ENCODE data around the gene ANKRD17.

ANKRD17 gene

GRCh38 chr4:73092868-73093267, 165.7 kb downstream of the ANKRD17 start:
- no peak overlapping the region for H3K4me3 ChIP-seq (ENCODE audit: low read depth in 1 of 2, low read length in 2 of 2)
- H3K27ac ChIP-seq (ENCODE audit: low read depth, low read length): no peak overlapping the region
- H3K9me3 ChIP-seq (ENCODE audit: control insufficient read depth in 1 of 2, low read length in 2 of 2): no peaks in the 10 kb centered on the region
- no peaks in the 10 kb centered on the region for H3K27me3 ChIP-seq (ENCODE audit: control insufficient read depth in 1 of 2, insufficient read depth in 2 of 2, low read length in 2 of 2)
- peaks cover 26 to 45% of the 10 kb centered on the region in 2 donors for H3K36me3 ChIP-seq (ENCODE audit: control insufficient read depth in 1 of 2, insufficient read depth in 2 of 2, low read length in 2 of 2)
- no peak overlapping the region for H3K9ac ChIP-seq (ENCODE audit: low read depth in 1 of 2, low read length in 2 of 2)
- H3K4me1 ChIP-seq (ENCODE audit: control insufficient read depth in 1 of 2, insufficient read depth in 2 of 2, low read length in 2 of 2): no peaks in the 10 kb centered on the region

DNA sequence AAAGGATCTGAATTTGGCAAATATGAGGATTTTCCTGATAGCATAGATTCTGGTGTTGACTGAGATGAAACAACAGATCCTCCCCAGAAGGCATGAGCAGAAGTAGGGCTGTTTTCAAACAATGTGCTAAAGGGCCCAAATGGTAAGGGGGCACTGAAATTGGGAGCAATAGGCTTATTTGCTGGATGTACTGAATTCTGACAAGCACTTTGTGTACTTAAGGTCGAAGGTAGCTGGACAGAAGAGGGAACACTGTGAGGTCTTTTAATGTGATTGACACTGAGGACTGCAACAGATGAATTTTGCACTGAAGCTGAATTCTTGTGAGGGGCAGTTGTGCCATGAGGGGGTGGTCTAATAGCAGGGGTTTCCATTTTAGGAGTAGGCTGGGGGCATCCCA, 167.9 kb downstream of the ANKRD17 start:
- peaks cover 0 to 3% of the 10 kb centered on the region in 2 donors for H3K4me1 ChIP-seq (ENCODE audit: control insufficient read depth in 1 of 2, insufficient read depth in 2 of 2, low read length in 2 of 2)
- no peak overlapping the region for H3K4me3 ChIP-seq (ENCODE audit: low read depth in 1 of 2, low read length in 2 of 2)
- H3K9me3 ChIP-seq (ENCODE audit: control insufficient read depth in 1 of 2, low read length in 2 of 2): no peaks in the 10 kb centered on the region
- peaks cover 26 to 44% of the 10 kb centered on the region in 2 donors for H3K36me3 ChIP-seq (ENCODE audit: control insufficient read depth in 1 of 2, insufficient read depth in 2 of 2, low read length in 2 of 2)
- H3K27ac ChIP-seq (ENCODE audit: low read depth, low read length): no peak overlapping the region
- H3K27me3 ChIP-seq (ENCODE audit: control insufficient read depth in 1 of 2, insufficient read depth in 2 of 2, low read length in 2 of 2): no peaks in the 10 kb centered on the region
- no peak overlapping the region for H3K9ac ChIP-seq (ENCODE audit: low read depth in 1 of 2, low read length in 2 of 2)

DNA sequence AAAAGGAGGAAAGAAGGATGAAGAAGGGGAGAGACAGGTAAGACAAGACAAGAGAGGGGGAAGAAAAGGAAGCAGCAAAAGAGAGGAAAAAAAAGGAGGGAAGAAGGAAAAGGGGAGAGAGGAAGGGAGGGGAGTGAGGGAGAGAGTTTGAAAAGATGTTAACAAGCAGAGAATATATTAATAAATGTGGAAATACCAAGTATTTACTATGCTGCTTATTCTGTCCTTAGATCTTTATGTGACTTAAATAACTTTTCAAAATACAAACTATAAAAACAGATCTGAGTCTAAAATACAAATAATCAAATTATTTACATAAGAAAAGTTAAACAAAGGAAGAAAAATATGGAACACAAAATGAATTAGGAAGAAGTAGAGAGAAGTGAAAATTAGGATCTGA, 170.7 kb downstream of the ANKRD17 start:
- Histone ChIP-seq H3K4me1 (ENCODE audit: control insufficient read depth in 1 of 2, insufficient read depth in 2 of 2, low read length in 2 of 2) (peaks cover 0 to 3% of the 10 kb centered on the region in 2 donors), H3K4me3 (ENCODE audit: low read depth in 1 of 2, low read length in 2 of 2) (no peak overlapping the region), H3K27ac (ENCODE audit: low read depth, low read length) (no peak overlapping the region), H3K9ac (ENCODE audit: low read depth in 1 of 2, low read length in 2 of 2) (no peak overlapping the region), H3K36me3 (ENCODE audit: control insufficient read depth in 1 of 2, insufficient read depth in 2 of 2, low read length in 2 of 2) (peaks cover 21 to 45% of the 10 kb centered on the region in 2 donors), H3K27me3 (ENCODE audit: control insufficient read depth in 1 of 2, insufficient read depth in 2 of 2, low read length in 2 of 2) (no peaks in the 10 kb centered on the region), H3K9me3 (ENCODE audit: control insufficient read depth in 1 of 2, low read length in 2 of 2) (no peaks in the 10 kb centered on the region)

- no peaks in the 10 kb centered on the region for H3K27me3 ChIP-seq (ENCODE audit: control insufficient read depth in 1 of 2, insufficient read depth in 2 of 2, low read length in 2 of 2)
- H3K4me1 ChIP-seq (ENCODE audit: control insufficient read depth in 1 of 2, insufficient read depth in 2 of 2, low read length in 2 of 2): peaks cover 0 to 3% of the 10 kb centered on the region in 2 donors
- no peak overlapping the region for H3K4me3 ChIP-seq (ENCODE audit: low read depth in 1 of 2, low read length in 2 of 2)
- no peak overlapping the region for H3K27ac ChIP-seq (ENCODE audit: low read depth, low read length)
- no peaks in the 10 kb centered on the region for H3K9me3 ChIP-seq (ENCODE audit: control insufficient read depth in 1 of 2, low read length in 2 of 2)
- H3K9ac ChIP-seq (ENCODE audit: low read depth in 1 of 2, low read length in 2 of 2): no peak overlapping the region
- peaks cover 8 to 40% of the 10 kb centered on the region in 2 donors for H3K36me3 ChIP-seq (ENCODE audit: control insufficient read depth in 1 of 2, insufficient read depth in 2 of 2, low read length in 2 of 2)
Observed at GRCh38 chr4:73086095-73086868, 172.3 kb downstream of the ANKRD17 start.

DNA sequence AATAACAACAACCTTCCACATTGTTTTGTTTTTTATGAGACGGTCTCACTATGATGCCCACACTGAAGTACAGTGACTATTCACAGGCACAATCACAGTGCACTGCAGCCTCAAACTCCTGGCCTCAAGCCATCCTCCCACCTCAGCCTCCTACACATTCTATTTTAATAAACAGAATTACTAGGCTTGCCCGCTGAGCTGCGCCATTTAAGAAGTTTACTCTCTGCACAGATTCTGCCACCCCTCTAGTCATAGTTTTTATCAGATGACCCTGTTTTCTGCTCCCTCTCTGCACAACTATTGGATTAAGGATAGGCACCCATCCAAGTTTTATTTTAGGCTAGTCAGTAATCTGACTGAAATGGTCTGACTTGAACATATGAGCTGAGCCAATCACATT, 177.8 kb downstream of the ANKRD17 start:
- no peak overlapping the region for H3K9ac ChIP-seq (ENCODE audit: low read depth in 1 of 2, low read length in 2 of 2)
- H3K27me3 ChIP-seq (ENCODE audit: control insufficient read depth in 1 of 2, insufficient read depth in 2 of 2, low read length in 2 of 2): no peaks in the 10 kb centered on the region
- peaks cover 6 to 66% of the 10 kb centered on the region in 2 donors for H3K36me3 ChIP-seq (ENCODE audit: control insufficient read depth in 1 of 2, insufficient read depth in 2 of 2, low read length in 2 of 2)
- H3K27ac ChIP-seq (ENCODE audit: low read depth, low read length): no peak overlapping the region
- no peaks in the 10 kb centered on the region for H3K4me1 ChIP-seq (ENCODE audit: control insufficient read depth in 1 of 2, insufficient read depth in 2 of 2, low read length in 2 of 2)
- H3K9me3 ChIP-seq (ENCODE audit: control insufficient read depth in 1 of 2, low read length in 2 of 2): no peaks in the 10 kb centered on the region
- H3K4me3 ChIP-seq (ENCODE audit: low read depth in 1 of 2, low read length in 2 of 2): no peak overlapping the region

- H3K9ac ChIP-seq (ENCODE audit: low read depth in 1 of 2, low read length in 2 of 2): no peak overlapping the region
- H3K9me3 ChIP-seq (ENCODE audit: control insufficient read depth in 1 of 2, low read length in 2 of 2): no peaks in the 10 kb centered on the region
- H3K27me3 ChIP-seq (ENCODE audit: control insufficient read depth in 1 of 2, insufficient read depth in 2 of 2, low read length in 2 of 2): no peaks in the 10 kb centered on the region
- H3K36me3 ChIP-seq (ENCODE audit: control insufficient read depth in 1 of 2, insufficient read depth in 2 of 2, low read length in 2 of 2): peaks cover 18 to 45% of the 10 kb centered on the region in 2 donors
- no peak overlapping the region for H3K4me3 ChIP-seq (ENCODE audit: low read depth in 1 of 2, low read length in 2 of 2)
- H3K27ac ChIP-seq (ENCODE audit: low read depth, low read length): no peak overlapping the region
- H3K4me1 ChIP-seq (ENCODE audit: control insufficient read depth in 1 of 2, insufficient read depth in 2 of 2, low read length in 2 of 2): no peaks in the 10 kb centered on the region
Observed at GRCh38 chr4:73075832-73076231, 182.8 kb downstream of the ANKRD17 start.

GRCh38 chr4:73070074-73070390, 188.6 kb downstream of the ANKRD17 start:
- Histone ChIP-seq H3K36me3 (ENCODE audit: control insufficient read depth in 1 of 2, insufficient read depth in 2 of 2, low read length in 2 of 2) (peaks cover 0 to 9% of the 10 kb centered on the region in 2 donors), H3K4me1 (ENCODE audit: control insufficient read depth in 1 of 2, insufficient read depth in 2 of 2, low read length in 2 of 2) (peaks cover 16 to 19% of the 10 kb centered on the region in 2 donors), H3K9me3 (ENCODE audit: control insufficient read depth in 1 of 2, low read length in 2 of 2) (no peaks in the 10 kb centered on the region), H3K9ac (ENCODE audit: low read depth in 1 of 2, low read length in 2 of 2) (peak overlapping the region; percentile 83 to 85), H3K4me3 (ENCODE audit: low read depth in 1 of 2, low read length in 2 of 2) (peak overlapping the region; percentile 90 to 95), H3K27ac (ENCODE audit: low read depth, low read length) (peak overlapping the region; percentile 83), H3K27me3 (ENCODE audit: control insufficient read depth in 1 of 2, insufficient read depth in 2 of 2, low read length in 2 of 2) (no peaks in the 10 kb centered on the region)

GRCh38 chr4:73069338-73070073, 189.1 kb downstream of the ANKRD17 start, which contains the start of gene COX18:
TSS of gene COX18 (minus strand) at chr4:73069716. CDS start at chr4:73069649, 67 bp downstream.
- peaks cover 16 to 19% of the 10 kb centered on the region in 2 donors for H3K4me1 ChIP-seq (ENCODE audit: control insufficient read depth in 1 of 2, insufficient read depth in 2 of 2, low read length in 2 of 2)
- no peaks in the 10 kb centered on the region for H3K27me3 ChIP-seq (ENCODE audit: control insufficient read depth in 1 of 2, insufficient read depth in 2 of 2, low read length in 2 of 2)
- peak within 1 kb of the TSS; percentile 90 to 95 for H3K4me3 ChIP-seq (ENCODE audit: low read depth in 1 of 2, low read length in 2 of 2)
- H3K9ac ChIP-seq (ENCODE audit: low read depth in 1 of 2, low read length in 2 of 2): peak within 1 kb of the TSS; percentile 85 to 92
- peak within 1 kb of the TSS; percentile 98 for H3K27ac ChIP-seq (ENCODE audit: low read depth, low read length)
- no peaks in the 10 kb centered on the region for H3K9me3 ChIP-seq (ENCODE audit: control insufficient read depth in 1 of 2, low read length in 2 of 2)
- peaks cover 0 to 4% of the 10 kb centered on the region in 2 donors for H3K36me3 ChIP-seq (ENCODE audit: control insufficient read depth in 1 of 2, insufficient read depth in 2 of 2, low read length in 2 of 2)

DNA sequence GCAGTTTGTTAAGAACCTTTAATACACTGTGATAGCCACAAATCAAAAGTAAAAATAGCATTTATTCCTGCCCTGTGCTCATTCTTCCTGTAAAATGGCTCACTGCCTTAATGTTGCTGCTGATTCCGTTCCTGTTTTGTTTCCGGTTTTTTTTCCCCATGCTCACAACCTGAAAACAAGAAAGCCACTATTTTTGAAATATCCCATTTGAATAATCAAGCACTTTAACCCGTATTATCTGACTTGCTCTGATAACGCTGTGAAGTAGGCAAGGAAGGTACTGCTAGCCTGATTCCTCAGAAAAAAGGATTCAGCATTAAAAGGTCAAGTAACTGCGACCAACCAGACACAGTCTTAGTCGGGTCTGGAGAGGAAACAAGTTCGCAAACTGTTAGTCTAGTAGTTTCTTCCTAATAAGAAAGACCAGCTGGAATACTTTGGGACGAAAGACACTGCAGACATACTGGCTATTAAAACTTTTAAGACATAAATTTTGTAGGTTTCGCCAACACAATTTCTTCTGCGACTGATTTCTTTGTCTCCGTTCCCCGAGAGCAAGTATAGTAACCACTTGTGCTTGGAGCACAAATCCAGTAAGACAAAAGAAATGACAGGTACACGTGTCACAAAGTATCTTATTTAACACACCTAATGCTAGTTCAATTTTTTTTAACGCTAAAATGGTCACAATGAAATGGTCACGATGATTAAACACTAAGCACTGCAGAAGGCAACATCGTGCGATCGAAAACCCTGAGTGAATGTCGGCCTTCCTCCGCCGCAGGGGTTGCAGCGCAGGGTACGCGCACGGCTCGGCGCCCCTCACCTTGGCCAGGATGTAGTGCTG, 189.9 kb downstream of the ANKRD17 start:
- Histone ChIP-seq H3K4me1 (ENCODE audit: control insufficient read depth in 1 of 2, insufficient read depth in 2 of 2, low read length in 2 of 2) (peaks cover 16 to 19% of the 10 kb centered on the region in 2 donors), H3K4me3 (ENCODE audit: low read depth in 1 of 2, low read length in 2 of 2) (peak overlapping the region; percentile 90 to 95), H3K9me3 (ENCODE audit: control insufficient read depth in 1 of 2, low read length in 2 of 2) (no peaks in the 10 kb centered on the region), H3K9ac (ENCODE audit: low read depth in 1 of 2, low read length in 2 of 2) (peak overlapping the region; percentile 85 to 92), H3K36me3 (ENCODE audit: control insufficient read depth in 1 of 2, insufficient read depth in 2 of 2, low read length in 2 of 2) (peaks cover 1 to 4% of the 10 kb centered on the region in 2 donors), H3K27ac (ENCODE audit: low read depth, low read length) (peak overlapping the region; percentile 98), H3K27me3 (ENCODE audit: control insufficient read depth in 1 of 2, insufficient read depth in 2 of 2, low read length in 2 of 2) (no peaks in the 10 kb centered on the region)

All from duodenal mucosa (tissue), 2 donors.